IMR-90 (cell line): ENCODE data around the gene IFFO2.
A peak's percentile ranks its signal among the peaks of the same experiment; 100 is the strongest.

Experiments
- CEBPB ChIP-seq: IDR thresholded peaks from 2 replicates; pipeline ENCODE4 v1.6.1; 2012; ENCODE audit warnings: low read depth, low read length, improper control_type of control experiment
- CHD1 ChIP-seq: IDR thresholded peaks from 2 replicates; pipeline ENCODE4 v1.6.1; 2012; ENCODE audit warnings: low read depth, low read length, improper control_type of control experiment
- CTCF ChIP-seq: conservative IDR thresholded peaks from 2 replicates; pipeline ENCODE4 v1.5.1; 2012; ENCODE audit warnings: mild to moderate bottlenecking, low read depth, low read length, improper control_type of control experiment
- MAFK ChIP-seq: IDR thresholded peaks from 2 replicates; pipeline ENCODE4 v1.6.1; 2012; ENCODE audit warnings: low read depth, low read length, improper control_type of control experiment
- MXI1 ChIP-seq: IDR thresholded peaks from 2 replicates; pipeline ENCODE4 v1.6.1; 2012; ENCODE audit warnings: low read depth, mild to moderate bottlenecking, low read length, moderate library complexity, borderline replicate concordance
- POLR2A ChIP-seq: IDR thresholded peaks from 2 replicates; pipeline ENCODE4 v1.6.1; 2012; ENCODE audit warnings: mild to moderate bottlenecking, low read depth, low read length
- RAD21 ChIP-seq: IDR thresholded peaks from 2 replicates; pipeline ENCODE4 v1.6.1; 2012; ENCODE audit warnings: low read length, improper control_type of control experiment
- SMC3 ChIP-seq: fragments of 150-350 bp; IDR thresholded peaks from 2 replicates; pipeline ENCODE4 v1.6.1; 2016; ENCODE audit warnings: low read depth, mild to moderate bottlenecking, antibody characterized with exemption, low read length, moderate library complexity
- TF ChIP-seq, protein P1 (sequence below): fragments of 150-350 bp; IDR thresholded peaks from 2 replicates; pipeline ENCODE4 v1.6.1; 2017; ENCODE audit warnings: mild to moderate bottlenecking, antibody characterized with exemption, low read length, low read depth

DNA sequence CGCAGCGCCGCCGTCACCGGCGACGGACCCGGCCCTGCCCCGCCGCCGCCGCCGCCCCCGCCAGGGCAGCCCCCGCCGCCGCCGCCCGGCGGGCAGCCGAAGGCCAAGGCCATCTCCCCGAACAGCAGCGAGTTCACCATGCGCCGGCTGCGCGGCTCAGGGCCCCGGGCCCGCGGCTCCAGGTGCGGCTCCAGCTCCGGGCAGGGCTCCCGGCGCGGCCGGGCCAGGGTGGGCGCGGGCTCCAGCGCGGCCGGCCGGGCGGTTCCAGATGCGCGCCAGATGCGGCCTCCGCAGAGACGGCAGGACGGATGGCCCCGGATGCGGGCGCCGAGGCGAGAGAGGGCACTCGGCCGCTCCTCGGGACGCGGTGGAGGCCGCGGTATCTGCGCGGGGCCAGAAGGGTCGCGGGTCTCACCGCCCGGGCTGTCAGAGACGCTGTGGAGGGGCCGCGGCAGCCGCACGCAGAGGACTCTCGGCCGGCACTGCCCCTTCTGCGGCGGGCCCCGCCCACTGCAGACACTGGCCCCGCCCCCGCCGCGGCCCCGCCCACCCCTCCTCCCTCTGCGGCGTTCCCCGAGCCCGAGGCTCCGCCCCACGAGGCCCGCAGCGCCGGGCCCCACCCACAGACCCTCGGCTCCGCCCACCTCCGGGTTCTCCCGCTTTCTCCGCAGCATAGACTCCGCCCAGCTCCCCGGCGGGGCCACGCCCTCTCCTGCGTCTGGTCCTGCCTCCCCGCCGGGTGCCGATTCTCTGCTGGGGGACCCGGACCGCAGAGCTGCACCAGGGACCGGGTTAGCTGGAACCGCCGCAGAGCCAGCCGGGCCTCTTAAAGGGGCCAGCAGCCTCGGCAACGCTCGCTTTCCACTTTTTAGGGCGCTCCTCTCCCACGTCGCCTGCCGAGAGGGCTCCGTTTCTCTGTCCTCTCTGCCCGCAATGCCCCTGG lies at the start of gene IFFO2:
- no peak for TF ChIP-seq CTCF
- 0 out of 2 replicates have a peak, but pooled peaks have one; percentile 14 for TF ChIP-seq RAD21
- TF ChIP-seq, protein P1, sequence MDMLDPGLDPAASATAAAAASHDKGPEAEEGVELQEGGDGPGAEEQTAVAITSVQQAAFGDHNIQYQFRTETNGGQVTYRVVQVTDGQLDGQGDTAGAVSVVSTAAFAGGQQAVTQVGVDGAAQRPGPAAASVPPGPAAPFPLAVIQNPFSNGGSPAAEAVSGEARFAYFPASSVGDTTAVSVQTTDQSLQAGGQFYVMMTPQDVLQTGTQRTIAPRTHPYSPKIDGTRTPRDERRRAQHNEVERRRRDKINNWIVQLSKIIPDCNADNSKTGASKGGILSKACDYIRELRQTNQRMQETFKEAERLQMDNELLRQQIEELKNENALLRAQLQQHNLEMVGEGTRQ = 0 out of 2 replicates have a peak, but pooled peaks have one; percentile 37
- peak; percentile 82 for TF ChIP-seq POLR2A
- no peak for TF ChIP-seq CEBPB
- TF ChIP-seq MAFK = no peak
- TF ChIP-seq SMC3 = no peak
- no peak for TF ChIP-seq CHD1
- TF ChIP-seq MXI1 = no peak
